A673 (cell line): Measurements from ENCODE around the gene N4BP3. TPM values are rescaled to one million over a fixed set of nuclear protein-coding genes. Genes with fewer than 3 reads are reported as not detected.
A peak's percentile ranks its signal among the peaks of the same experiment; 100 is the strongest.

Source experiments
- BruUV-seq: library from RNA; stranded (reverse); fragments of 400-500 nt; replicated peaks from 2 replicates; lab custom pipeline; 2021; lab: Mats Ljungman, UMichigan
- CTCF ChIA-PET: fragments of 300-600 bp; sonication (Branson Sonifier 250); formaldehyde crosslinking; loops from one replicate; lab custom pipeline; 2022; ENCODE audit warnings: antibody characterized with exemption; lab: Charles Lee
- POLR2A ChIA-PET: fragments of 300-600 bp; sonication (Branson Sonifier 250); formaldehyde crosslinking; loops from one replicate; lab custom pipeline; 2022; ENCODE audit warnings: antibody characterized with exemption; ENCODE audit not compliant: low non-redundant PET; lab: Charles Lee
- DNase-seq: peaks from one replicate; pipeline ENCODE4 v3.0.0-alpha.2; 2015; ENCODE audit warnings: low spot score
- H3K27ac ChIP-seq: fragments of 200-600 bp; sonication (generic); 2 replicates; pipeline ENCODE4 v1.5.1; 2016; ENCODE audit warnings: mixed run types, low read depth, mild to moderate bottlenecking, mixed read lengths, antibody characterized with exemption, low read length; ENCODE audit not compliant: poor library complexity, severe bottlenecking
- H3K27me3 ChIP-seq: fragments of 200-600 bp; sonication (generic); replicated peaks from 2 replicates; pipeline ENCODE4 v1.6.1; 2017; ENCODE audit warnings: mixed run types, low read depth, mild to moderate bottlenecking, mixed read lengths, antibody characterized with exemption, low read length; ENCODE audit not compliant: insufficient read depth, poor library complexity
- H3K36me3 ChIP-seq: fragments of 200-600 bp; sonication (generic); 2 replicates; pipeline ENCODE4 v1.6.1; 2016; ENCODE audit warnings: mixed run types, mild to moderate bottlenecking, mixed read lengths, antibody characterized with exemption, low read length; ENCODE audit not compliant: insufficient read depth, poor library complexity, severe bottlenecking
- H3K4me1 ChIP-seq: fragments of 200-600 bp; sonication (generic); 2 replicates; pipeline ENCODE4 v1.6.1; 2017; ENCODE audit warnings: mixed run types, mild to moderate bottlenecking, mixed read lengths, antibody characterized with exemption, low read length; ENCODE audit not compliant: insufficient read depth, poor library complexity, severe bottlenecking
- H3K4me3 ChIP-seq: fragments of 200-600 bp; sonication (generic); 2 replicates; pipeline ENCODE4 v1.5.1; 2016; ENCODE audit warnings: low read depth, mixed run types, mild to moderate bottlenecking, mixed read lengths, low read length; ENCODE audit not compliant: poor library complexity, severe bottlenecking
- H3K9me3 ChIP-seq: fragments of 200-600 bp; sonication (generic); 2 replicates; pipeline ENCODE4 v1.6.1; 2016; ENCODE audit warnings: mixed run types, low read depth, mild to moderate bottlenecking, mixed read lengths, antibody characterized with exemption, low read length; ENCODE audit not compliant: poor library complexity, severe bottlenecking
- CTCF ChIP-seq: fragments of 300-800, 200-600 bp; sonication (generic); conservative IDR thresholded peaks from 2 replicates; pipeline ENCODE4 v1.5.1; 2017; ENCODE audit warnings: low read depth, mild to moderate bottlenecking, antibody characterized with exemption, low read length, moderate library complexity, mixed read lengths
- EZH2 ChIP-seq: fragments of 200-600 bp; sonication (generic); IDR thresholded peaks from 2 replicates; pipeline ENCODE4 v1.6.1; 2017; ENCODE audit warnings: borderline replicate concordance, low read depth, mild to moderate bottlenecking, mixed read lengths, antibody characterized with exemption, low read length; ENCODE audit not compliant: poor library complexity, severe bottlenecking
- intact Hi-C: fragments of 100-400 bp; cut with micrococcal nuclease; formaldehyde crosslinking; loops from one replicate; pipeline ENCODE4 v1.10.0; 2022; ENCODE audit not compliant: unreplicated experiment
- total RNA-seq: library from RNA; stranded (reverse); gene quantifications from 2 replicates; pipeline ENCODE4 v1.2.3, GENCODE V29; 2021

The N4BP3 gene
- total RNA-seq, 1 experiment from 2014 or later: 0.73 TPM

GRCh38 chr5:178113841-178114324 lies 551 bp downstream of the N4BP3 start:
- Histone ChIP-seq H3K27ac (no peak overlapping the region), H3K4me3 (peak overlapping the region; percentile 50), H3K9me3 (no peaks in the 10 kb centered on the region), H3K36me3 (no peaks in the 10 kb centered on the region), H3K27me3 (no peaks in the 10 kb centered on the region), H3K4me1 (peaks cover 24% of the 10 kb centered on the region)
- intact Hi-C loops: no loop called here
- no peak for DNase-seq
- TF ChIP-seq EZH2: no peak
- no peak for TF ChIP-seq CTCF
- BruUV-seq: no TSS peak
- CTCF ChIA-PET: no interaction called here
- POLR2A ChIA-PET: no interaction called here

- Histone ChIP-seq H3K4me1 (peaks cover 24% of the 10 kb centered on the region), H3K9me3 (no peaks in the 10 kb centered on the region), H3K27ac (no peak overlapping the region), H3K27me3 (no peaks in the 10 kb centered on the region), H3K36me3 (no peaks in the 10 kb centered on the region), H3K4me3 (peak overlapping the region; percentile 50)
- no TSS peak for BruUV-seq
- TF ChIP-seq EZH2: no peak
- no peak for TF ChIP-seq CTCF
- ChIA-PET POLR2A (no interaction called here), CTCF (no interaction called here)
- DNase-seq: no peak
- intact Hi-C loops: no loop called here
Measured at GRCh38 chr5:178114325-178115135, 1.2 kb downstream of the N4BP3 start.

- Histone ChIP-seq H3K27me3 (no peaks in the 10 kb centered on the region), H3K9me3 (no peaks in the 10 kb centered on the region), H3K27ac (no peak overlapping the region), H3K4me3 (no peak overlapping the region), H3K4me1 (peaks cover 24% of the 10 kb centered on the region), H3K36me3 (no peaks in the 10 kb centered on the region)
- CTCF ChIA-PET: no interaction called here
- POLR2A ChIA-PET: no interaction called here
- intact Hi-C loops: no loop called here
- TF ChIP-seq CTCF: no peak
- no TSS peak for BruUV-seq
- no peak for DNase-seq
Measured at GRCh38 chr5:178115136-178115813, 1.9 kb downstream of the N4BP3 start.
